D341Med (cell line): ENCODE measurements around the gene HMGN4.
"Not testable (repeated sequence)": the region's sequence is repeated elsewhere in the genome, so short reads cannot be mapped to it uniquely, and the experiment has no call there.

ENCODE experiments used
- DNase-seq: peaks from one replicate; pipeline ENCODE4 v3.0.0; 2012; ENCODE audit warnings: low spot score

HMGN4 gene

DNA sequence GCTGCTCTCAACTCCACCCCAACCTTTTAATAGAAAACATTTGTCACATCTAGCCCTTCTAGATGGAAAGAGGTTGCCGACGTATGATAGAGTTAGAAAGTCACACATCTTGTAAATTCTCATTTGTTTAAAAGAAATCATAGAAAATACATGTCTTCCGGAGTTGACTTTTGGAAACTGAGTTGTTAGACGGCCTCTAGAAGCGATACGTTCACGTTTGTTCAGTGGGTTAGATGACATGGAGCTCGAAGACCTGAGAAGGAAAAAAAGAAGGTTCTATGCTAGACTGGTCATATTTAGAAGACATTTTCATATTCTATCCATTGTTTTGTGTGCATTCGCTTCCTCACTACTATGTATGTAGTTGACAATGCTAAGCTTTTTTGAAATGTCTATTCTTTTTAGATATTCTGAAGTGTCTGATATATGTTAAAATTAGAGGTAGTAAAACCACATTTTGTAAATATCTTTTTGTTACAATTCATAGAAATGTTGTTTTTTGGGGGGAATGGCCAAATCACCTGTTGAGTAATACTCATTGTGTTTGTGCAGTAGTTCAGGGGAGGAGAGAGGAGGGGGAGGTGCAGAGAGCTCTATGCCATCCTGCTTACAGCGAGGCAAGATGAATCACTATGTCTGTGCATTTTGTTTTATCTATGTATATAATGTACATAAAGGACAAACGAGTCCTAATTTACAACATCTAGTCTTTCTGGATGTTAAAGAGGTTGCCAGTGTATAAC is 15.5 kb upstream of the HMGN4 start:
- DNase-seq, result not testable (repeated sequence)

- DNase-seq, result not testable (repeated sequence)
Observed at GRCh38 chr6:26524314-26524713, 13.9 kb upstream of the HMGN4 start.

DNA sequence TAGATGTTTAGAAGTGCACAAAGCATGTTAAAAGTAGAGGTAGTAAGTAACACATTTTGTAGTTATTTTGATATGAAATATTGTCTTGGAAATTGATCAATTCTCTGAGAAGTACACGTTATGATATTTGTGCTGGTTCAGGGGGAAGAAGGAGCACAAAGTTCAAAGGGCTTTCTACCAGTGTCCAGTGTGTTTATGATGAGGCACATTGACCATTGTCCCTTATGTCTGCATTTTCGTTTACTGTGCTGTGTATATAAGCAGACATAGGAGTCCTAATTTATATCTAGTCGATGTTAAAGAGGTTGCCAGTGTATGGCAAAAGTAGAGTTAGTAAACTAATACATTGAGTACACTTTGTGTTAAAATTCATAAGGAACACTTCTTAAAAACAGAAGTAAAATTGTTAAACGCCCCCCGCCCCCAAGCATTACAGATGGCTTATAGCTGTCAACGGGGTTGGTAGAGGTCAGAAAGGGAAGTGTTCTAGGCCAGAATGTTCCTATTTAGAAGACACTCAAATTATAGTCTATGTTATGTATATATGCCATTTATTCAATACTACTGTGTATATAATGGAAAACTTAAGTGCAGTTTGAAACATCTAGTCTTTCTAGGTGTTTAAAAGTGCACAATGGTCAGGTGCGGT is 13.3 kb upstream of the HMGN4 start:
- DNase-seq, result no peak

GRCh38 chr6:26525838-26526237 is 12.3 kb upstream of the HMGN4 start:
- no peak for DNase-seq

GRCh38 chr6:26526928-26527327 is 11.2 kb upstream of the HMGN4 start:
- no peak for DNase-seq

DNA sequence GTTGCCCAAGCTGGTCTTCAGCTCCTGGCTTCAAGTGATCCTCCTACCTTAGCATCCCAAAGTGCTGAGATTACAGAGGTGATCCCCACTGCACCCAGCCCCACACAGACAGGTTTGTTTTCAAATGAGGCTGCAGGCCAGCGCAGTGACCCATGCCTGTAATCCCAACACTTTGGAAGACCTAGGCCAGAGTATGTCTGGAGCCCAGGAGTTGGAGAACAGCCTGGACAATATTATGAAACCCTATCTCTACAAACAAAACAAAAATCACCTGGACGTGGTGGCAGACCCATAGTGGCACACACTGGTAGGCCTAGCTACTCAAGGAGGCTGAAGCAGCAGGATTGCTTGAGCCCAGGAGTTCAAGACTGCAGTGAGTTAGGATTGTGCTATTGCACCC is 8.0 kb upstream of the HMGN4 start:
- DNase-seq, result no peak

DNA sequence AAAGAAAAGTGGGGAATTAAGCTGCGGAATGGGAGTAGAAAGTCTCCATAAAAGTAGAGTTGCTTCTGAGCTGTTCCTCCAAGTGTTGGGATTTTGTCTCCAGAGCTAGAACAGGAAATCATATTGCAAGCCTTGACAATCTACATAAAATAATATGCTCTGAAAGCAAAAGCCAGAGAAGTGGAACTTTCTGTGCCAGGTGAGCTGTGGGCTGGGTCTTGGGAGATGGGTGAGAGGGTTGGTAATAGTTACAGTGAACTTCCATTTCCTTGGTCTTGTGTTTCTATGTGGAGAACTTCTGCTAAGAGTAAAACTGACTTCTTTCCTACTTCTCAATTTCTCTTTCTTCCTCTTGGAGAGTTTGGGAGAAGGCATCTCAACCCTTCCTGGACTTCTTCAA is 6.3 kb upstream of the HMGN4 start:
- no peak for DNase-seq

DNA sequence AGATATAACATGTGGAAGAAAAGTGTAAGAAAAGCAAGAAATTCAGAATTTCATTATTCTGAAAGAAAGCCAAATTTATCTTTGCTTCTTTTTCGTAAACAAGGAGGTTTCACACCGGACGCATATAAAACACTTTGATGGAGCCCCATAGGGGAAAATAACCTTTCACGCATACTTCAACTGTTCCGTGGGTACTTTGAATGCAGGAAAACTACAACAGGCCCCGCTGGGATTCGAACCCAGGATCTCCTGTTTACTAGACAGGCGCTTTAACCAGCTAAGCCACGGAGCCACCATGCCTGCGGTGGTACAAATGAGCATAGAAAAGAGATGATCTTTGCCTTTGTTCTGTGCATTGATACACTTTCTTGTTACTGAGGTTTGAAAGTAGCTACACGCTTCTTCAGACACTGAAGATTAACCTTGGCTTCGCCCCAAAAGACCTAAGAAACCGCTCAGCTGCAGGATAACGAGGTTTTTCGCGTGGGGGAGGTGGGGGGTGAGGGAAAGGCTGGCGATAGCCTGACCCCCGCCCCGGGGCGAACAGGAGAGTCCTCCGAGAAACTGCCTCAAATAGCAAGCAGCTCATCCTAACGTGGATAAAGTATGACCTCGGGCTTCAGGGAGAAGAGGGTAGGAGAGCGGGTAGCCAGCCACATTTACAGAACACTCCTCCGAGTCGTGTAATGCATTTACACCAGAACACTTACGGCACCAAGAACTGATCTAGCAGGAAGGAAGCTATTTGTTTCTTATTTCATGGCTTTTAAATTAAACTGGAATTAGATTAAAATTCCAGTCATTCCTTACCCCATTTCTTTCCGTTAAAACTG is 5.3 kb upstream of the HMGN4 start:
- DNase-seq, result peak; percentile 63

- no peak for DNase-seq
Observed at GRCh38 chr6:26533532-26533931, 4.6 kb upstream of the HMGN4 start.

DNA sequence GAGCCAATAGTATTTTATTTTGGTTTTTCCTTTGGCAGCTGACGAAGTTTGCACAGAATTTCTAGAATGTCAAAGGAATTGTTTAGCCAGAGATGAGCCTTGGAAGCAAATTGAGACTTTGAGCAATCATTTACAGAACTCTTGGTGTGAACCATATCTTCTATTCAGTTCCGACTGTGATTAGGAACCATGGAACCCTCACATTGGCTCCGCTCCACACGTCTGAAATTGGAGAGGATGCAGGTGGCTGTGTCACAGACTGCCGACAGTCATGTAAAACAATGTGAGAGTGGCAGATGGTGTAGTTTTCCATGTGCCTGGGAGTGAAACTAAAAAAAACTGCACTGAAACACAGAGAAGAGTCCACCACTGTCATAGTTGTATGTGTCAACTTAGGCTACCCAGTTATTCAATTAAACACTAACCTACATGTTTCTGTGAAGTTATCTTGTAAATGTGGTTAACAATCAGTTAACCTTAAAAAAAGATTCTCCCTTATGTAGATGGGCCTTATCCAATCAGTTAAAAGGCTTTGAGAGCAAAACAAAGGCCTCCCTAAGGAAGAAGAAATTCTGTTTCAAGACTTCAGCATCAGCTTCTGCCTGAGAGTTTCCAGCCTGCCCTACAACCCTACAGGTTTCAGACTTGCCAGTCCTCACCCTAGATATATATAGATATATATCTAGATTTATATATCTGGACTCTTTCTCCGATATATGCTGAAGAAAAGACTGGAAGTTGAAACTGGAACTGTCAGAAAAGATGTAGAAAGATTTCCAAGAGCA is 3.3 kb upstream of the HMGN4 start:
- DNase-seq, result no peak

GRCh38 chr6:26536571-26537159 is 1.5 kb upstream of the HMGN4 start:
- no peak for DNase-seq

DNA sequence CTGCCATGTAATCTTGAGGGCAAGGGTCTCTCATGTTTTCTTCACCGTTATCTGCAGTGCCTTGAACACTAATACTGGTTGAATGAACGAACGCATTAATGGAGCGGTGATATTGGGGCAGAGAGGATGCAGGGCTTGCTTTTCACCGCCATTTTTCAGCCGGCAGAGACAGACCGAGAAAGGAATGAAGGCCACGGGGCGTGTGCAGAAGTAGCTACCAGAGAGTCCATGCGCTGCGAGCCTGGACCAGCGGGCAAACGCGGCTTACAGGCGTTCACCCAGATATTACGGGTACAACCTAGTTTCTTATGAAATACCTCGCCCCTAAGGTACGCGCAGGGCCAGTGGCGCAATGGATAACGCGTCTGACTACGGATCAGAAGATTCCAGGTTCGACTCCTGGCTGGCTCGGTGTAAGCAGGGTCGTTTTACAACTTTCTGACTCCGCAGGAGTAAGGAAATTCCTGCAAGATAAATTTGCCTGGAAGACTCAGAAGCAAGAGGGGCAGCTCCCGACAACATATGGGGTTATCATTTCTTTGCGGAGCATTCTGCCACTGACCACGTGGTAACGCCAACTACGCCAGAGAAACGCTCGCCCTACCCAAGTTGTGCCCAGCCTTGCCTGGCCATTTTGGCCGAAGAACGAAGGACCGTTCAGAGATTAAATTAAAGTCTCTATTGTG is 863 bp upstream of the HMGN4 start:
- peak; percentile 80 for DNase-seq

- no peak for DNase-seq
Observed at GRCh38 chr6:26538572-26538902, 371 bp downstream of the HMGN4 start.

- DNase-seq, result no peak
Observed at GRCh38 chr6:26539071-26539615, 977 bp downstream of the HMGN4 start.

DNA sequence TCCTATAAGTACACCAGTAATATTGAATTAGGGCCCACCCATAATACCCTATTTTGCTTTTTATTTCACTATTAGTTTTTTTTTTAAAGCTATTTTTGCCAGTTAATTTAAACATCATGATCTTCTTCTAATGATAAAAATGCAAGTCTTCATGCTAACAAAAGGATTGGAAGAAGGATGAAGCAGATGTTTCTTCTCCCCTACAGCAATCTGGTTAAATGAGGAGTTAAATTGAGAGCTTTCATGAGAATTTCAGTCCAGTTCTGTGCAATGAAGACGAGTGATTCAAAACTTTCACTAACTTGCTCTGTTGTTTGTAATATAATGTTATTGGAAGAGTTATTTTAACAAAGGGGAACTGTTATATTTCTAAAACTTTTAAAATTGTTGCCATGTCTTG is 3.4 kb downstream of the HMGN4 start:
- no peak for DNase-seq

DNA sequence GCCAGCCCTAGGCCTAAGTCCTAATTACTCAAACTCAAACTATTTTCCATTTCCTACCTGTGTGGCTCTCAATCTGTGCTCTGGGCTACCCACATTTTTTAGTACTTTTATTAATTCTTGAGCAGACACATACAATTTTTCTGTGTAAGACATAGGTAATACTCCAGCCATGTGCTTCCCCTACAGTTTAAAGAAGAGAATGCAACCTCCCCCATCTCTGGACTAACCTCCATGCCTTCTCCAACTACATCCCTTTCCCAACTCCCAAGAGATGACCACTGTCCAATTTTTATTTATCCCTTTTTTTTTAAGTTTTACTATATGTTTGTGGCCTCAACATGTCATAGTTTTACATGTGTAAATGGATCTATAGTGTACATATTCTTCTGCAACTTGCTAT is 5.8 kb downstream of the HMGN4 start:
- DNase-seq, result no peak

DNA sequence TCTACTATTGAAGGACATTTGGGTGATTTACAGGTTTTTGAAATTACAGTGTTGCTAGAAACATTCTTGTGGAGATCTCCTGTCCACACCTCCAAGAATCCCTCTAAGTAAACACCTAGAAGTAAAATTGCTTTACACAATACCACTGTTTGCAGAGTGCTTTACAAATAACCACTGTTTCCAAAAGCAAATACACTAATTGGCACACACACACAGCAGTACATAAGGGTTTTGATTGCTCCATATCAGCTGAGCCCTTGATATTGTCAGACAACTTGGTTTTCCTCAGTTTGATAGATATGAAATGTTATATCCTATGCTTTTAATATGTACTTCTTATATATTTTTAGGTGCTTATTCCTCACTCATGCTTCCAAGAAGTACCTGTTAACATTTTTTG is 6.3 kb downstream of the HMGN4 start:
- DNase-seq, result no peak

GRCh38 chr6:26545627-26546026 is 7.5 kb downstream of the HMGN4 start:
- DNase-seq, result no peak

DNA sequence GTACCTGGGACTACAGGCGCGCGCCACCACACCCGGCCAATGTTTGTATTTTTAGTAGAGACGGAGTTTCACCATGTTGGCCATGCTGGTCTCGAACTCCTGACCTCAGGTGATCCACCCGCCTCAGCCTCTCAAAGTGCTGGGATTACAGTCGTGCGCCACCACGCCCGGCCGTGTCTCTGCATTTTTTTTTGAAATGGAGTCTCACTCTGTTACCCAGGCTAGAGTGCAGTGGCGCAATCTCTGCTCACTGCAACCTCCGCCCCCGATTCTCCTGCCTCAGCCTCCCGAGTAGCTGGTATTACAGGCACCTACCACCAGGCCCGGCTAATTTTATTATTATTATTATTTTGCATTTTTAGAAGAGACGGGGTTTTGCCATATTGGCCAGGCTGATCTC is 9.2 kb downstream of the HMGN4 start:
- DNase-seq, result not testable (repeated sequence)

DNA sequence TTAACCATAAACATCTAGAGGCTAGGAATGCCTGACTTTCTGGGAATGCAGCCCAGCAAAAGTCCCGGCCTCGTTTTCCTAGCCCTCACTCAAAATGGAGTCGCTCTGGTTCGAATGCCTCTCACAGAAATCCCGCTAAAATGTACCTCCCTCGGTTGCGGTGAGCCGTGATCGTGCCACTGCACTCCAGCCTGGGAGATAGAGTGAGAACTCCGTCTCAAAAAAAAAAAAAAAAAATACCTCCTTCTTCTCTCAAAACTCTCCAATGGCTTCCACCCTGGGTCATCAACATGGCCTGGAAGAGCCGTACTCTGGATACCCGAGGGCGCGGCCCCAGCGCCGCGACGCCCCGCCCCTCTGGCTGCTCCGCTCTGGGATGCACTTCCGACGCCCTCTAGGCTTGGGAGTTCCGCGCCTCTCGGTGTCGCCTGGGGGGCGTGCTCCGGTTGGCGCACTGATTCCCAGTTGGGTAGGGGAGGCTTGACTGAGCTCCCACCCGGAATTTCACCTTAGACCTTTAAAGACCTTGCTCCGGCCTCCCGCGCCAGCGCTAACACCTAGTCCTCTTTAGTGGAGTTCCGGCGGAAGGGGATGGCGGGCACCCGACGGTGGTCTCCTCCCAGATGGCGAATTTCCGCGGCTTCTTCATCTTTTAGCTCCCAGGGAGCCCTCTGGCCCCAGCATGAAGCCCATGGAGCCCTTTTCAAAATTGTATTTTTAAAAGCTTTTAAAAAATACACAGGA is 12.3 kb downstream of the HMGN4 start:
- peak; percentile 85 for DNase-seq
